Body of pancreas (tissue), 4 donors: Measurements from ENCODE around the gene HUNK. TPM values are rescaled to one million over a fixed set of nuclear protein-coding genes. Genes with fewer than 3 reads are reported as not detected.

Experiments used
- ATAC-seq: fragments of 150-250 bp; one replicate; pipeline ENCODE4 v1.9.1; 2016
- DNase-seq, 4 donors: peaks; one replicate each; pipeline ENCODE4 v3.0.0-alpha.2; 2019
- H3K27ac ChIP-seq, 4 donors: fragments of 200-600 bp; sonication (generic); 1 replicate in 3 of 4; 2 replicates in 1 of 4; pipeline versions ENCODE4 v1.5.1 to v1.6.1; 2016 to 2019; ENCODE audit warnings: mild to moderate bottlenecking in 1 of 4, mixed read lengths in 1 of 4, moderate library complexity in 1 of 4
- H3K27me3 ChIP-seq, 2 donors: fragments of 200-600 bp; sonication (generic); one replicate each; pipeline ENCODE4 v1.6.0; 2016; ENCODE audit warnings: mild to moderate bottlenecking in 1 of 2
- H3K36me3 ChIP-seq, 2 donors: fragments of 200-600 bp; sonication (generic); replicated peaks in 1 of 2; 2 replicates each; pipeline ENCODE4 v1.5.1; 2016; ENCODE audit warnings: low read depth in 2 of 2; ENCODE audit not compliant: insufficient read depth in 1 of 2
- H3K4me1 ChIP-seq: fragments of 200-600 bp; sonication (generic); one replicate; pipeline ENCODE4 v1.6.0; 2016
- H3K4me3 ChIP-seq, 2 donors: fragments of 200-600 bp; sonication (generic); 1 replicate in 1 of 2; 2 replicates in 1 of 2; pipeline ENCODE4 v1.5.1; 2016 to 2019
- H3K9me3 ChIP-seq, 3 donors: fragments of 200-600 bp; sonication (generic); 1 replicate in 2 of 3; 2 replicates in 1 of 3; pipeline ENCODE4 v1.5.1; 2016
- CTCF ChIP-seq, 7 experiments: fragments of 450-650 bp in 4 of 7; fragments of 200-600 bp in 3 of 7; sonication (generic) in 3 of 7; IDR thresholded peaks; one replicate each; pipeline ENCODE4 v1.5.1; 2016 to 2019; ENCODE audit warnings: antibody characterized with exemption in 7 of 7
- POLR2A ChIP-seq, 3 donors: fragments of 450-650 bp; IDR thresholded peaks; one replicate each; pipeline ENCODE4 v1.6.1; 2016; ENCODE audit warnings: antibody characterized with exemption in 3 of 3, mild to moderate bottlenecking in 2 of 3
- WGBS, 2 donors: methylation state at CpG; one replicate each; pipeline ENCODE4 v1.1.5; 2017; 5-methylcytosine and 5-hydroxymethylcytosine counted together
- intact Hi-C: fragments of 100-400 bp; cut with DNase I; formaldehyde crosslinking; loops from one replicate; pipeline ENCODE4 v1.15.1; 2023
- total RNA-seq, 2 donors: library from RNA; depleted of rRNA; stranded (reverse); fragments of >200 nt; gene quantifications; one replicate each; pipeline ENCODE4 v1.1.0, GENCODE V29; 2016

Gene HUNK
- total RNA-seq, 2 donors from 2014 or later = 6.7 to 9.2 TPM

- H3K9me3 ChIP-seq = no peaks in the 10 kb centered on the region
- intact Hi-C loops = no loop called here
- TF ChIP-seq CTCF (IDR thresholded peaks at IDR 0.05) (no peak), POLR2A (IDR thresholded peaks at IDR 0.05) (no peak)
- WGBS, 2 donors = 73 to 86% methylated on average over 7 of the region's 7 CpGs
- ATAC-seq (no peak), DNase-seq (no peak)
- no peaks in the 10 kb centered on the region for H3K27me3 ChIP-seq
- H3K4me1 ChIP-seq = peaks cover 6% of the 10 kb centered on the region
- no peak overlapping the region for H3K27ac ChIP-seq
- H3K36me3 ChIP-seq = peaks cover 4 to 6% of the 10 kb centered on the region in 2 donors
- H3K4me3 ChIP-seq = no peak overlapping the region
These were observed 94.5 kb downstream of the HUNK start for GRCh38 chr21:31967334-31967733.

GRCh38 chr21:31972622-31973021 lies 99.8 kb downstream of the HUNK start:
- no peak overlapping the region for H3K4me3 ChIP-seq
- peaks cover 6 to 9% of the 10 kb centered on the region in 2 donors for H3K36me3 ChIP-seq
- 72% methylated on average over 7 of the region's 7 CpGs for WGBS, 2 donors
- H3K9me3 ChIP-seq = no peaks in the 10 kb centered on the region
- DNase-seq (no peak), ATAC-seq (peak; percentile 47)
- H3K4me1 ChIP-seq = peaks cover 11% of the 10 kb centered on the region
- intact Hi-C loops = no loop called here
- no peaks in the 10 kb centered on the region for H3K27me3 ChIP-seq
- TF ChIP-seq CTCF (IDR thresholded peaks at IDR 0.05) = no peak
- H3K27ac ChIP-seq = peak overlapping the region in 2 of 4 donors; percentile 24 to 33

GRCh38 chr21:31973402-31973944 lies 100.7 kb downstream of the HUNK start:
- Histone ChIP-seq H3K4me3 (no peak overlapping the region), H3K4me1 (peaks cover 11% of the 10 kb centered on the region), H3K36me3 (peaks cover 3 to 5% of the 10 kb centered on the region in 2 donors), H3K27me3 (no peaks in the 10 kb centered on the region), H3K27ac (no peak overlapping the region), H3K9me3 (no peaks in the 10 kb centered on the region)
- TF ChIP-seq CTCF (IDR thresholded peaks at IDR 0.05) (no peak), POLR2A (IDR thresholded peaks at IDR 0.05) (no peak)
- WGBS, 2 donors = 91 to 96% methylated on average over 6 of the region's 6 CpGs
- DNase-seq (no peak), ATAC-seq (no peak)
- intact Hi-C loops = no loop called here

GRCh38 chr21:31974454-31974985 lies 101.7 kb downstream of the HUNK start:
- TF ChIP-seq POLR2A (IDR thresholded peaks at IDR 0.05) (no peak), CTCF (IDR thresholded peaks at IDR 0.05) (no peak)
- no peaks in the 10 kb centered on the region for H3K9me3 ChIP-seq
- WGBS, 2 donors = 75 to 94% methylated on average over 16 of the region's 16 CpGs
- no peak overlapping the region for H3K27ac ChIP-seq
- no peak for ATAC-seq
- peaks cover 11% of the 10 kb centered on the region for H3K4me1 ChIP-seq
- no peaks in the 10 kb centered on the region for H3K27me3 ChIP-seq
- no peak overlapping the region for H3K4me3 ChIP-seq
- intact Hi-C loops = no loop called here
- no peak for DNase-seq
- peaks cover 0 to 5% of the 10 kb centered on the region in 2 donors for H3K36me3 ChIP-seq

GRCh38 chr21:31975491-31975890 lies 102.7 kb downstream of the HUNK start:
- H3K27me3 ChIP-seq = no peaks in the 10 kb centered on the region
- H3K4me1 ChIP-seq = peaks cover 11% of the 10 kb centered on the region
- H3K36me3 ChIP-seq = peaks cover 0 to 5% of the 10 kb centered on the region in 2 donors
- H3K27ac ChIP-seq = no peak overlapping the region
- TF ChIP-seq CTCF (IDR thresholded peaks at IDR 0.05) (no peak), POLR2A (IDR thresholded peaks at IDR 0.05) (no peak)
- no peak overlapping the region for H3K4me3 ChIP-seq
- DNase-seq = no peak
- intact Hi-C loops = no loop called here
- no peak for ATAC-seq
- H3K9me3 ChIP-seq = no peaks in the 10 kb centered on the region
- WGBS, 2 donors = 86 to 92% methylated on average over 6 of the region's 6 CpGs
